Stimulated activated memory B cell treated with anti-CD40 and anti-IgM and Interleukin-4, amounts not matched to agents 10 μg/mL and 1 μg/mL and 100 μg/mL, for 72 hours (primary cell): ENCODE data around the gene TSEN34.

Source experiments
- ATAC-seq: fragments of 150-1000 bp; cut with Tn5 transposase; 2 replicates; pipeline ENCODE4 v1.10.0; 2021
- H3K27ac Mint-ChIP-seq: one replicate; pipeline ENCODE4 v1.8.0; 2022; ENCODE audit warnings: mild to moderate bottlenecking, mixed read lengths
- H3K27me3 Mint-ChIP-seq: one replicate; pipeline ENCODE4 v1.8.0; 2022; ENCODE audit warnings: mixed read lengths
- H3K36me3 Mint-ChIP-seq: one replicate; pipeline ENCODE4 v1.8.0; 2022; ENCODE audit warnings: mixed read lengths
- H3K4me1 Mint-ChIP-seq: one replicate; pipeline ENCODE4 v1.8.0; 2022; ENCODE audit warnings: mixed read lengths
- H3K4me3 Mint-ChIP-seq: one replicate; pipeline ENCODE4 v1.8.0; 2022; ENCODE audit warnings: mild to moderate bottlenecking, moderate library complexity, mixed read lengths
- H3K9me3 Mint-ChIP-seq: one replicate; pipeline ENCODE4 v1.8.0; 2022; ENCODE audit warnings: mixed read lengths

TSEN34 gene

DNA sequence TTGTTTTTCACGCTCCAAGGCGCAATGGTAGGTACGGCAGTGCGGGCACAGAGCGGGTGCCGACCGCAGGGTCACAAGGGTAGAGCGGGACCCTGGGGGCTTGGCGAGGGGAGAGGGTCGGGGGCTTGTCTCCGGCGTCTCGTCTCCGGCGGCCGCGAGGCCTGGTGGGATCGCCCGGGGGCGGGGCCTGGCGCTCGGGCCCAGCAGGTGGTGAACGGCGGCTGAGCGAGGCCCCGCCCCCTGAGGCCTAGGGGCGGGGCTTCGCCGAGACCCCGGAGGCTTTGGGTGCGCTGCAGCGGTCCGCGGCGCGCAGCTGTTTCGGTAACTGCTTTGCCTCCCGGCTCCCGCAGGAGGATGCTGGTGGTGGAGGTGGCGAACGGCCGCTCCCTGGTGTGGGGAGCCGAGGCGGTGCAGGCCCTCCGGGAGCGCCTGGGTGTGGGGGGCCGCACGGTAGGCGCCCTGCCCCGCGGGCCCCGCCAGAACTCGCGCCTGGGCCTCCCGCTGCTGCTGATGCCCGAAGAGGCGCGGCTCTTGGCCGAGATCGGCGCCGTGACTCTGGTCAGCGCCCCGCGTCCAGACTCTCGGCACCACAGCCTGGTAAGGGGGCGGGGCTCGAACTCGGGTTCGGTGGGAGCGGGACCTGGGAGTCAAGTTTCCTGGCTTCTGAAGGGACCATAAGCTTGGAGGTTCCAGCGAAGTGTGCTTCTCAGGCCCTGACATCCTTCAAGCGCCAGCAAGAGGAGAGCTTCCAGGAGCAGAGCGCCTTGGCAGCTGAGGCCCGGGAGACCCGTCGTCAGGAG lies at the start of gene TSEN34:
TSEN34 (plus strand) TSS at position 298 of the 800 bp plus-strand sequence; CDS start at position 355, 57 bp downstream.
- peak; percentile 58 for ATAC-seq
- peaks cover 42% of the 10 kb centered on the region for H3K4me1 Mint-ChIP-seq
- peak within 1 kb of the TSS; percentile 87 for H3K4me3 Mint-ChIP-seq
- peaks cover 18% of the 10 kb centered on the region for H3K36me3 Mint-ChIP-seq
- H3K27ac Mint-ChIP-seq, result peak within 1 kb of the TSS; percentile 96
- H3K9me3 Mint-ChIP-seq, result no peaks in the 10 kb centered on the region
- no peaks in the 10 kb centered on the region for H3K27me3 Mint-ChIP-seq

DNA sequence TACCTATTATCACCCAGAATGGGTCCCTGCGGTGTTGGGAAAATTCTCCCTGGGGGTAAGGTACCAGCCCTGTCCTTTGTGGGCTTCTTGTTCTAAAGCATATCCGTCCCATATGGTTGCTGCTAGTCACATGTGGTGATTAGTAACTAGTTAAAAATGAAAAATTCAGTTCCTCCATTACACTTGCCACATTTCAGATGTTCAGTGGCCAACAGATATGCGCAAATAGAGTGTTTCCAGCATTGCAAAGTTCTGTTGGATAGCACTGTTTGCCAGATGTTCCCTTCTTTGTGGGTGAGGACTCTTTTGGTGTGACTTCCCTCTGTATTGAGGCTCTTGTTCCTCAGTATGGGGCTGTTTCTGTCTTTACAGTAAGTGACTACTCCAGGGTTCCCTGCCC lies 49.8 kb upstream of the TSEN34 start:
- Mint-ChIP-seq H3K4me3 (no peak overlapping the region), H3K4me1 (peaks cover 53% of the 10 kb centered on the region), H3K27ac (no peak overlapping the region), H3K27me3 (no peaks in the 10 kb centered on the region), H3K36me3 (peaks cover 57% of the 10 kb centered on the region), H3K9me3 (no peaks in the 10 kb centered on the region)
- ATAC-seq, result no peak

- Mint-ChIP-seq H3K9me3 (no peaks in the 10 kb centered on the region), H3K27ac (no peak overlapping the region), H3K36me3 (peaks cover 67% of the 10 kb centered on the region)
These were observed 48.8 kb upstream of the TSEN34 start for GRCh38 chr19:54142166-54142780.

GRCh38 chr19:54145541-54146158 lies 45.5 kb upstream of the TSEN34 start:
- Mint-ChIP-seq H3K36me3 (peaks cover 79% of the 10 kb centered on the region), H3K27ac (no peak overlapping the region), H3K4me1 (peaks cover 24% of the 10 kb centered on the region), H3K9me3 (no peaks in the 10 kb centered on the region), H3K4me3 (no peak overlapping the region), H3K27me3 (no peaks in the 10 kb centered on the region)
- ATAC-seq, result no peak

More at GRCh38 chr19:54142166-54142780, 48.8 kb upstream of the TSEN34 start:
- H3K4me1 Mint-ChIP-seq, result peaks cover 48% of the 10 kb centered on the region
- ATAC-seq, result no peak
- no peaks in the 10 kb centered on the region for H3K27me3 Mint-ChIP-seq
- no peak overlapping the region for H3K4me3 Mint-ChIP-seq

DNA sequence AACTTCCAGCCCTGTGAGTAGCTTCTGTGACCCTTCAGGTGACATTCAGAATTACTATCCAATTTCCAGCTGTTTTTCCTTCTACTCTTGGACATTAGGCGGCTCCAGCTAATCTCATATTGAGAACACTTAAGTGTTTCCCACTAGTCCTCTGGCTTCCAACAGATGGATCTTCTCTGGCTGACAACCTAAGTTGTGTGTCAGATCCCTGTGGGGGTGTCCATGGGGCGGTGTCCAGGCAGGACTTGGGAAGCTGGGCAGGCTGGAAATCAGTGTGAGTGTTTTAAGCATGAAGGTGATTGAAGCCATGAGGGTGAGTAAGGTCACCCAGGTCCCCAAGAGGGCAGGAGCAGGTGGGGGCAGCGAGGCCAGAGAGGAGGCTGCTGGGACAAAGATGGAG lies 43.4 kb upstream of the TSEN34 start:
- Mint-ChIP-seq H3K36me3 (peaks cover 77% of the 10 kb centered on the region), H3K27ac (no peak overlapping the region), H3K9me3 (no peaks in the 10 kb centered on the region), H3K4me1 (peaks cover 12% of the 10 kb centered on the region), H3K27me3 (no peaks in the 10 kb centered on the region), H3K4me3 (no peak overlapping the region)
- ATAC-seq, result no peak

DNA sequence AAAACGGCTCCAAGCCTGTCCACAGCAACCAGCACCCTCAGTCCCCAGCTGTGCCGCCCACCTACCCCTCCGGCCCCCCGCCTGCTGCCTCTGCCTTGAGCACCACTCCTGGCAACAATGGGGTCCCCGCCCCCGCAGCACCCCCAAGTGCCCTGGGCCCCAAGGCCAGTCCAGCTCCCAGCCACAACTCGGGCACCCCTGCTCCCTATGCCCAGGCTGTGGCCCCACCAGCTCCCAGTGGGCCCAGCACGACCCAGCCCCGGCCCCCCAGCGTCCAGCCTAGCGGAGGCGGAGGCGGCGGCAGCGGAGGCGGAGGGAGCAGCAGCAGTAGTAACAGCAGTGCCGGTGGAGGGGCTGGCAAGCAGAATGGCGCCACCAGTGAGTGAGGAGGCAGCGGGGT lies 43.0 kb upstream of the TSEN34 start:
- H3K36me3 Mint-ChIP-seq, result peaks cover 76% of the 10 kb centered on the region

DNA sequence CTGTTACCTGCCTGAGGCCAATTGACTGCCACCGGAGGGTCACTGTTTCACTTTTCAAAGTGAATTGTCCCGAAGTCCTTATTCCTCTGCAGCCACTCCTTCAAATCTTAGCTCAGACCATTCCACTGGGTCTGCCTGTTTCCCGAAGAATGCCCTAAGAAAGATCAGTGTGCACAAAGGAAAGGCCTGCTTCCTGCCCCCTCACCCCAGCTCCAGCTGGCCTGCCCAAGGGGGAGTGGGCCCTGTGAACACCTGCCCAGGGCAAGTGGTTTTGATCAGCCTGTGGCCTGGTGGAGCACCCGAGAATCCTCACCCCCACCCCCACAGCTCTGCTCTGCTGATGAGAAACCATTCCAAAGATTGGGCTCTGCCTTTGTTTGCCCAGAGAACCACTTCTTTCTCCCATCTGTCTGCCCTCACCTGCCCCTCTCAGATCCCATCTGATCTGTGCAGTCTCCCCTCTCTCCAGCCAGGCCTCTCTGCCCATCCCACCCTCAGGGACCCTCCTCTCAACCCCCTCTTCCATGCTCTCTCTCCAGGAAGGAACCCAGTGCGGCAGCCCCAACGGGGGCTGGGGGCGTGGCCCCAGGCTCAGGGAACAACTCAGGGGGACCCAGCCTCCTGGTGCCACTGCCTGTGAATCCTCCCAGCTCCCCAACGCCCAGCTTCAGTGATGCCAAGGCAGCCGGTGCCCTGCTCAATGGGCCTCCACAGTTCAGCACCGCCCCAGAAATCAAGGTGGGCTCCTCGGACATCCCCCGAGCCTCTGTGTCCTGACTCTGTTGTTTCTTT lies 41.9 kb upstream of the TSEN34 start:
- H3K36me3 Mint-ChIP-seq, result peaks cover 76% of the 10 kb centered on the region
- peak overlapping the region; percentile 16 for H3K27ac Mint-ChIP-seq
- ATAC-seq, result no peak
- peaks cover 3% of the 10 kb centered on the region for H3K4me1 Mint-ChIP-seq
- no peaks in the 10 kb centered on the region for H3K9me3 Mint-ChIP-seq
- H3K27me3 Mint-ChIP-seq, result no peaks in the 10 kb centered on the region
- no peak overlapping the region for H3K4me3 Mint-ChIP-seq

More for the DNA sequence above, 43.0 kb upstream of the TSEN34 start:
- Mint-ChIP-seq H3K27me3 (no peaks in the 10 kb centered on the region), H3K4me1 (peaks cover 12% of the 10 kb centered on the region), H3K9me3 (no peaks in the 10 kb centered on the region), H3K4me3 (no peak overlapping the region), H3K27ac (no peak overlapping the region)
- no peak for ATAC-seq

DNA sequence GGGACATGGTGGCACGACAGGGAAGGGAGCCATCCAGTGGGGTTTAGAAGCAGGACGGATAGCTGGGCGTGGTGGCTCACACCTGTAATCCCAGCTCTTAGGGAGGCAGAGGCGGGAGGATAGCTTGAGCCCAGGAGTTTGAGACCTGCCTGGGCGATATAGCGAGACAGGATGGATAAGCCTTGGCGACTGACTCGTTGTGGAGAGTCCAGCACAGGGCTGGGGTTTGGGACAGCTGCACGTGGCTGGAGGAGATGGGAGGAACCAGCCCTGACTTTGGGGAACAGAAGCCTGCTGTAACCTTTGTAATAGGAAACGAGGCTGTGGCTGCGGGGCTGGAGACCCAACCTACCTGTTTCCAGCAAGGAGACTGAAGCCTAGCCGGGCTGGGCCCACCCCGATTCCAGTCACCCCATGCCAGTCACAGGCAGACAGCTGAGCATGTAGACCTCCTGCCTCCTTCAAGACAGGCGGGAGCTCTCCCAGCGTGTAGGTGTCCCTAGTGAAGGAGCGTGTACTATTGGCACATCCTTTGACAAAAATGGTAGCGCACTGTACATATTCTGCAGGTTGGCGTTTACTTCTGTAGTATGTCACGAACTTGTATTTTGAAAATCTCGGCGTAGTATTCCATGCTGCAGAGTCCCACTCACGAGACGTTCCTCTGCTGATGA lies 39.6 kb upstream of the TSEN34 start:
- Mint-ChIP-seq H3K36me3 (peaks cover 63% of the 10 kb centered on the region), H3K27ac (no peak overlapping the region), H3K27me3 (no peaks in the 10 kb centered on the region), H3K4me1 (no peaks in the 10 kb centered on the region), H3K9me3 (no peaks in the 10 kb centered on the region), H3K4me3 (no peak overlapping the region)
- ATAC-seq, result no peak

DNA sequence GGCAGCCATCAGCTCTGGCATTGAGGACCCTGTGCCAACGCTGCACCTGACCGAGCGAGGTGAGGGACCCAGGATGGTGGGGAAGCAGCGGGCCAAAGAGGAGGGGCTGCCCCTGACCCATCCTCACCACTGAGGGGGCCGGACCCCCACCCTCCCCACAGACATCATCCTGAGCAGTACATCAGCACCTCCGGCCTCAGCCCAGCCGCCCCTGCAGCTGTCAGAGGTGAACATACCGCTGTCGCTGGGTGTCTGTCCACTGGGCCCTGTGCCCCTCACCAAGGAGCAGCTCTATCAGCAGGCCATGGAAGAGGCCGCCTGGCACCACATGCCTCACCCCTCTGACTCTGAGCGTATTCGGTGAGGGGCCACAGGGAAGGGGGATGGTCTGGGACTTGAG lies 38.8 kb upstream of the TSEN34 start:
- no peak overlapping the region for H3K27ac Mint-ChIP-seq
- ATAC-seq, result no peak
- no peak overlapping the region for H3K4me3 Mint-ChIP-seq

DNA sequence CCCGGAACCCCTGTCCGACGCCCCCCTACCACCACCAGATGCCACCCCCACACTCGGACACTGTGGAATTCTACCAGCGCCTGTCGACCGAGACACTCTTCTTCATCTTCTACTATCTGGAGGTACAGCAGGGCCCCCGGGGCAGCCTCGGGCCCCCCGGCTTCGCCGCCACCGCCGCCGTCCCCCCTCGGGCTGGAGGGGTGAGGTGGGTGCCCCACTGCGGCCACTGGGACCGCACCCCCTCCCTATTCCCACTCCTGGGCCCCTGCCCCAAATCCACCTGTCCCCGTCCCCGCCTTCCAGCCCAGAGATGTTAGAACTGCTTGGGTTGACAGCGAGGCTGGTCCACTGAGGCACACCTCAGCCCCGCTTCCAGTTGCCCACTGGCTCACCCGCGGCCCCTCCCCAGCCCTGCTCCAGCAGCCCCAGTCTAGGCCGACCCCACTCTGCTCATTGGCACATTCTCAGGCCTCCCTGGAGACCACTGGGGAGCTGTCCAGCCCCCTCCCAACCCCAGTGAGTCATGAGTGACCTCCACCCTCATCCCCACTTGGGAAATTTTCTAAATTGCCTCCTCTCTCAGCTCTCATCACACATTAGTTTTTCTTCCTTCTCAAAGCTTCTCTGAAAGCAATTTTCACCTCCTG lies 38.1 kb upstream of the TSEN34 start:
- peak; percentile 44 for ATAC-seq
- no peaks in the 10 kb centered on the region for H3K27me3 Mint-ChIP-seq

More for the DNA sequence above, 38.8 kb upstream of the TSEN34 start:
- peaks cover 6% of the 10 kb centered on the region for H3K4me1 Mint-ChIP-seq
- no peaks in the 10 kb centered on the region for H3K27me3 Mint-ChIP-seq
- no peaks in the 10 kb centered on the region for H3K9me3 Mint-ChIP-seq
- H3K36me3 Mint-ChIP-seq, result peaks cover 62% of the 10 kb centered on the region

DNA sequence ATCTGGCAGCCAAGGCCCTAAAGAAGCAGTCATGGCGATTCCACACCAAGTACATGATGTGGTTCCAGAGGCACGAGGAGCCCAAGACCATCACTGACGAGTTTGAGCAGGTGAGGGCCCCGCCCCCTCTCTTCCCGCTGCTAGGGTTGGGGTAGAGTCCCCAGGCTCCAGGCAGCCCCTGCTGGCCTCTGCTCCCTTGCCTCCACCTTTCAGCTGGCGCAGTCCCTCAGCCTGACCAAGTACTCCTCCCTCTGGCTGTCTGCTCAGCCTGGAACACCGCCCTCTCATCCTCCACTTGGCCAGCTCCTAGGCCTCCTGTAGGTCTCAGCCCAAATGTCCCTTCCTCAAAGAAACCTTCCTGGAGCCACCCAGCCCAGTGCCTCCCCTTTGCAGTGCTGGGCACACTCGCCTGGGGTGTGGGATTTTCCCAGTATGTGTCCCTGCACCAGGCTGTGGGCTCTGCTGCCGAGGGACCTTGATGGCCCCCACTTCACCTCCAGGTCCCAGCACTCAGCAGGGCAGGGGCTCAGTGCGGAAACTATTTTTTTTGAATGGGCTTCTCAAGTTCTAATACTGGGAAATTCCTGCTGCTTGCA lies 37.3 kb upstream of the TSEN34 start:
- peaks cover 53% of the 10 kb centered on the region for H3K36me3 Mint-ChIP-seq
- no peak overlapping the region for H3K4me3 Mint-ChIP-seq
- no peaks in the 10 kb centered on the region for H3K9me3 Mint-ChIP-seq
- H3K27ac Mint-ChIP-seq, result no peak overlapping the region
- H3K27me3 Mint-ChIP-seq, result no peaks in the 10 kb centered on the region
- no peak for ATAC-seq
- peaks cover 15% of the 10 kb centered on the region for H3K4me1 Mint-ChIP-seq

More for the DNA sequence above, 38.1 kb upstream of the TSEN34 start:
- Mint-ChIP-seq H3K9me3 (no peaks in the 10 kb centered on the region), H3K27ac (no peak overlapping the region), H3K36me3 (peaks cover 57% of the 10 kb centered on the region), H3K4me3 (no peak overlapping the region), H3K4me1 (peaks cover 8% of the 10 kb centered on the region)

DNA sequence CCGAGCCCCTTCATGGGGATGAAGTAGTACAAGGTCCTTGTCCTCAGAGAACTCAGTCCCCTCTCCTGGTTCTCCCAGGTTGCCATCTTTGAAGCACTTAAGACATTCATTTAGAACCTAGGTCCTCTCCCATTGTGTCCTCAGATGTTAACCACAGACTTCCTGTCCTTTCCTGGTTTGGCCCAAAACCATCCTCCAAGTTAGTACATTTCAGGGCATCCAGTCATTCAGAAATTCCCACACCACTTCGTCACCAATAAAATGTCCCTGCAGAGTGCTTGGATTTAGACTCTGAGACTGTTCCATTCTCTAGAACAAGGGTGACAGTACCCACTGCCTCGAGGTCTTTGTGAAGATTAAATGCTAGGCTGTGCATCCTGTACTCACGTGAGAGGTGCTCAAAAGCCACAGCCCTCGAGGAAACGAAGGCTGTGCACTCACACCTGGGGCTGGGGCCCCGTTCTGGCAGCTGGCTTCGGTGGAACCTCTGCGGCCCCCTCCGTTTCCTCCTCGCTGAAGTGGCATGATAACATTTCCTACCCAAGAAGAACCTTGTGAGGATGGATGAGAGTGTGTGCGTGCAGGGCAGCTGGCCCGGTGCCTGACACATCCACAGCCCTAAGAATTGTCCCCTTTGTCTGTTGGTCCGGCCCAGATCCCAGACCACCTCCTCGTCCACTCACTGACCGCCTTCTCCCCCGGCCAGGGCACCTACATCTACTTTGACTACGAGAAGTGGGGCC lies 36.3 kb upstream of the TSEN34 start:
- H3K36me3 Mint-ChIP-seq, result peaks cover 44% of the 10 kb centered on the region
- H3K9me3 Mint-ChIP-seq, result no peaks in the 10 kb centered on the region
- no peaks in the 10 kb centered on the region for H3K27me3 Mint-ChIP-seq
- peak overlapping the region; percentile 17 for H3K27ac Mint-ChIP-seq
- no peak for ATAC-seq
- H3K4me1 Mint-ChIP-seq, result peaks cover 15% of the 10 kb centered on the region
- H3K4me3 Mint-ChIP-seq, result no peak overlapping the region

DNA sequence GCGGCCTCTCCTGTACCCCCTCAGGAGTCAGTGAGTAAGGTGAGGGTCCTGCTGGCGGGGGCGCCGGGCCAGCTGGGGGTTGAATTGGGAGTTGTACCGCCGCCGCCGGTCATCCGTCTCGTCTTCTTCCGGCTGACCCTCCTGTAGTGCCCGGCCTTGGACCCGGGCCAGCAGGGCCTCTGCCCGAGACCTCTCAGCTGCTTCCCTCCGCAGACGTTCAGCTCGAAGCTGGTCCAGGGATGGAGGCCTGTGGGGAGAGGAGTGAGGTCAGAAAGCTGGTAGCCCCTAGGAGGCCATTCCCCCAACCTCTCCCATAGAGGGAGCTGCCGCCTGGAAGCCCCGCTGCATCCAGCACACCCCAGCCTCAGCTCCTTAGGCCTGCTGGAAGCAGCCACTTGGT lies 35.4 kb upstream of the TSEN34 start:
- no peak overlapping the region for H3K27ac Mint-ChIP-seq
- peaks cover 22% of the 10 kb centered on the region for H3K4me1 Mint-ChIP-seq
- H3K36me3 Mint-ChIP-seq, result peaks cover 39% of the 10 kb centered on the region
- no peak overlapping the region for H3K4me3 Mint-ChIP-seq
- no peak for ATAC-seq
- H3K27me3 Mint-ChIP-seq, result no peaks in the 10 kb centered on the region
- H3K9me3 Mint-ChIP-seq, result no peaks in the 10 kb centered on the region
